Transverse colon (tissue), 3 donors: ENCODE measurements around the gene MYOZ1.

Experiments used
- POLR2A ChIP-seq: fragments of 450-650 bp; IDR thresholded peaks from one replicate; pipeline ENCODE4 v1.6.1; 2016; ENCODE audit warnings: antibody characterized with exemption, mild to moderate bottlenecking, moderate library complexity
- TF ChIP-seq, protein P1 (sequence below), 5 experiments: fragments of 200-600 bp in 3 of 5; fragments of 450-650 bp in 2 of 5; sonication (generic) in 3 of 5; IDR thresholded peaks; 1 replicate in 2 of 5; 2 replicates in 3 of 5; pipeline ENCODE4 v1.5.1; 2016 to 2017; ENCODE audit warnings: antibody characterized with exemption in 5 of 5, inconsistent platforms in 3 of 5, mild to moderate bottlenecking in 2 of 5, moderate library complexity in 1 of 5

DNA sequence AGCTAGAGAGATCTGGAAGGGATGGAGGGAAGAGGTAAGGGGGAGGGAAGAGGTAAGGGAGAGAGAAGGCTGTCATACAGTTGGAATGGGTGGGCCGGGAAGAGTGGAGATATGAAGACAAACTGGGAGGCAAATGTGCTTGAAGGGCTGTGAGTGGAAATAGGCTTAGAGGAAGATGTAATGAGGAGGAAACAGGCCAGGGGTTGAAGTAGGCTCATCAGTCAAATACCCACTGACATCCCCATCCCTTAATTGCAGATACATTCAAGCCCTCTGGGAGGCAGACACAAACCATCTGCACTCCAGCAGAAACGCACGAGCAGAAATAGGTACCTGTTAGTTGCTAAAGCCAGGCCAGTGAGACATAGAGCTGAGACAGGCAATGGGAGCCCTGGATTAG lies 12.4 kb upstream of the MYOZ1 start:
- TF ChIP-seq, protein P1, sequence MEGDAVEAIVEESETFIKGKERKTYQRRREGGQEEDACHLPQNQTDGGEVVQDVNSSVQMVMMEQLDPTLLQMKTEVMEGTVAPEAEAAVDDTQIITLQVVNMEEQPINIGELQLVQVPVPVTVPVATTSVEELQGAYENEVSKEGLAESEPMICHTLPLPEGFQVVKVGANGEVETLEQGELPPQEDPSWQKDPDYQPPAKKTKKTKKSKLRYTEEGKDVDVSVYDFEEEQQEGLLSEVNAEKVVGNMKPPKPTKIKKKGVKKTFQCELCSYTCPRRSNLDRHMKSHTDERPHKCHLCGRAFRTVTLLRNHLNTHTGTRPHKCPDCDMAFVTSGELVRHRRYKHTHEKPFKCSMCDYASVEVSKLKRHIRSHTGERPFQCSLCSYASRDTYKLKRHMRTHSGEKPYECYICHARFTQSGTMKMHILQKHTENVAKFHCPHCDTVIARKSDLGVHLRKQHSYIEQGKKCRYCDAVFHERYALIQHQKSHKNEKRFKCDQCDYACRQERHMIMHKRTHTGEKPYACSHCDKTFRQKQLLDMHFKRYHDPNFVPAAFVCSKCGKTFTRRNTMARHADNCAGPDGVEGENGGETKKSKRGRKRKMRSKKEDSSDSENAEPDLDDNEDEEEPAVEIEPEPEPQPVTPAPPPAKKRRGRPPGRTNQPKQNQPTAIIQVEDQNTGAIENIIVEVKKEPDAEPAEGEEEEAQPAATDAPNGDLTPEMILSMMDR (IDR thresholded peaks at IDR 0.05), result no peak
- TF ChIP-seq POLR2A, result no peak
